H1 (cell line): ENCODE data around the gene RAB36. TPM values are rescaled to one million over a fixed set of nuclear protein-coding genes. Genes with fewer than 3 reads are reported as not detected.

ENCODE experiments used
- CTCF ChIA-PET: fragments of 300-600 bp; sonication (Branson Sonifier 250); formaldehyde crosslinking; loops from one replicate; lab custom pipeline; 2021; ENCODE audit not compliant: partially characterized antibody; lab: Charles Lee
- POLR2A ChIA-PET: fragments of 300-600 bp; sonication (Branson Sonifier 250); formaldehyde crosslinking; loops from one replicate; lab custom pipeline; 2021; ENCODE audit warnings: inconsistent platforms; ENCODE audit not compliant: partially characterized antibody; lab: Charles Lee
- DNase-seq, 2 experiments: peaks; one replicate each; pipeline versions ENCODE4 v3.0.0 to v3.0.0-alpha.2; 2010 to 2022; ENCODE audit warnings: low spot score in 2 of 2, low read depth in 1 of 2, mixed read lengths in 1 of 2
- FAIRE-seq: peaks from 2 replicates; lab custom pipeline; 2011; peaks lifted over from hg19 to GRCh38; lab: Jason Lieb, UNC
- H2AFZ ChIP-seq: 2 replicates; pipeline ENCODE4 v1.8.1; 2012; ENCODE audit warnings: low read length, inconsistent platforms
- H2AK5ac ChIP-seq: 2 replicates; pipeline ENCODE4 v1.6.1; 2013; ENCODE audit warnings: low read depth, low read length
- H2BK120ac ChIP-seq: replicated peaks from 2 replicates; pipeline ENCODE3; 2013; ENCODE audit warnings: low read depth, low read length, inconsistent platforms
- H2BK12ac ChIP-seq: 2 replicates; pipeline ENCODE4 v1.6.1; 2013; ENCODE audit warnings: low read depth, low read length
- H2BK15ac ChIP-seq: 2 replicates; pipeline ENCODE4 v1.6.1; 2013; ENCODE audit warnings: low read length
- H2BK20ac ChIP-seq: 2 replicates; pipeline ENCODE4 v1.6.1; 2013; ENCODE audit warnings: low read length
- H2BK5ac ChIP-seq: 2 replicates; pipeline ENCODE4 v1.6.1; 2013; ENCODE audit warnings: low read depth, low read length
- H3K14ac ChIP-seq: 2 replicates; pipeline ENCODE4 v1.6.1; 2013; ENCODE audit warnings: inconsistent platforms; ENCODE audit not compliant: insufficient read length
- H3K18ac ChIP-seq: 2 replicates; pipeline ENCODE4 v1.6.1; 2013; ENCODE audit warnings: low read length; ENCODE audit errors: extremely low read depth
- H3K23ac ChIP-seq: 2 replicates; pipeline ENCODE4 v1.6.1; 2013; ENCODE audit warnings: inconsistent platforms; ENCODE audit not compliant: insufficient read length
- H3K23me2 ChIP-seq: 2 replicates; pipeline ENCODE4 v1.6.1; 2013; ENCODE audit warnings: low read depth, low read length
- H3K27ac ChIP-seq: 2 replicates; pipeline ENCODE4 v1.6.1; 2011; ENCODE audit warnings: low read depth, low read length, inconsistent platforms
- H3K27me3 ChIP-seq, 4 experiments: replicated peaks in 1 of 4; 1 replicate in 1 of 4; 2 replicates in 3 of 4; pipeline versions ENCODE4 v1.6.1 to v1.8.1; 2011 to 2013; ENCODE audit warnings: low read length in 3 of 4, mild to moderate bottlenecking in 3 of 4, inconsistent platforms in 2 of 4, mixed read lengths in 2 of 4, moderate library complexity in 1 of 4; ENCODE audit not compliant: control insufficient read depth in 3 of 4, insufficient read depth in 3 of 4; ENCODE audit errors: extremely low read depth in 1 of 4
- H3K36me3 ChIP-seq, 4 experiments: 2 replicates each; pipeline versions ENCODE4 v1.6.1 to v1.8.1; 2011 to 2013; ENCODE audit warnings: mild to moderate bottlenecking in 4 of 4, low read length in 3 of 4, moderate library complexity in 2 of 4, control low read depth in 1 of 4, inconsistent platforms in 1 of 4; ENCODE audit not compliant: insufficient read depth in 4 of 4, control insufficient read depth in 2 of 4
- H3K4ac ChIP-seq: replicated peaks from 2 replicates; pipeline ENCODE3; 2013; ENCODE audit warnings: low read length, low read depth, mixed read lengths, inconsistent platforms; ENCODE audit not compliant: insufficient read length
- H3K4me1 ChIP-seq, 4 experiments: replicated peaks in 1 of 4; 1 replicate in 1 of 4; 2 replicates in 3 of 4; pipeline versions ENCODE4 v1.6.1 to v1.8.1; 2011 to 2013; ENCODE audit warnings: low read length in 3 of 4, inconsistent platforms in 2 of 4, mixed read lengths in 1 of 4; ENCODE audit not compliant: insufficient read depth in 4 of 4, control insufficient read depth in 3 of 4
- H3K4me2 ChIP-seq, 2 experiments: 2 replicates each; pipeline versions ENCODE4 v1.6.1 to v1.8.1; 2011 to 2013; ENCODE audit warnings: low read depth in 2 of 2, low read length in 2 of 2, control low read depth in 1 of 2, inconsistent platforms in 1 of 2, mild to moderate bottlenecking in 1 of 2; ENCODE audit not compliant: insufficient read depth in 1 of 2
- H3K4me3 ChIP-seq, 4 experiments: fragments of 200-600, 300-600 bp in 1 of 4; sonication (generic), shearing (Covaris generic), sonication (Bioruptor Twin) in 1 of 4; 2 replicates each; pipeline versions ENCODE4 v1.5.1 to v1.8.1; 2011 to 2016; ENCODE audit warnings: low read length in 4 of 4, low read depth in 3 of 4, control low read depth in 2 of 4, inconsistent platforms in 2 of 4, mild to moderate bottlenecking in 2 of 4, mixed read lengths in 1 of 4, moderate library complexity in 1 of 4; ENCODE audit not compliant: insufficient read depth in 2 of 4; ENCODE audit errors: extremely low read depth in 1 of 4
- H3K56ac ChIP-seq: replicated peaks from 2 replicates; pipeline ENCODE3; 2013; ENCODE audit warnings: low read depth, mild to moderate bottlenecking, mixed read lengths, low read length, inconsistent platforms; ENCODE audit not compliant: insufficient read length
- H3K79me1 ChIP-seq: 2 replicates; pipeline ENCODE4 v1.6.1; 2013; ENCODE audit warnings: low read depth, low read length, control low read depth
- H3K79me2 ChIP-seq, 2 experiments: 2 replicates each; pipeline versions ENCODE4 v1.6.1 to v1.8.1; 2012 to 2013; ENCODE audit warnings: low read length in 2 of 2, mild to moderate bottlenecking in 2 of 2, inconsistent platforms in 1 of 2; ENCODE audit not compliant: insufficient read depth in 2 of 2, control insufficient read depth in 1 of 2
- H3K9ac ChIP-seq, 4 experiments: replicated peaks in 1 of 4; 1 replicate in 1 of 4; 2 replicates in 3 of 4; pipeline versions ENCODE4 v1.6.1 to v1.8.1; 2011 to 2013; ENCODE audit warnings: low read depth in 3 of 4, low read length in 3 of 4, control low read depth in 2 of 4, mild to moderate bottlenecking in 2 of 4, moderate library complexity in 2 of 4, inconsistent platforms in 1 of 4; ENCODE audit errors: extremely low read depth in 1 of 4
- H3K9me3 ChIP-seq, 2 experiments: 2 replicates each; pipeline versions ENCODE4 v1.6.1 to v1.8.1; 2012 to 2013; ENCODE audit warnings: mild to moderate bottlenecking in 2 of 2, moderate library complexity in 2 of 2, control low read depth in 1 of 2, inconsistent platforms in 1 of 2, low read depth in 1 of 2, low read length in 1 of 2, mixed read lengths in 1 of 2; ENCODE audit not compliant: insufficient read depth in 2 of 2
- H4K20me1 ChIP-seq, 2 experiments: replicated peaks in 1 of 2; 2 replicates each; pipeline versions ENCODE3 to v1.8.1; 2011 to 2013; ENCODE audit warnings: inconsistent platforms in 2 of 2, low read length in 2 of 2, mild to moderate bottlenecking in 1 of 2; ENCODE audit not compliant: insufficient read depth in 2 of 2, control insufficient read depth in 1 of 2
- H4K5ac ChIP-seq: 2 replicates; pipeline ENCODE4 v1.6.1; 2013; ENCODE audit warnings: low read length, low read depth, mixed read lengths, inconsistent platforms; ENCODE audit not compliant: insufficient read length
- H4K8ac ChIP-seq: 2 replicates; pipeline ENCODE4 v1.8.0; 2013; ENCODE audit warnings: mild to moderate bottlenecking, moderate library complexity, low read length, inconsistent platforms; ENCODE audit not compliant: insufficient read depth; ENCODE audit errors: extremely low read depth
- H4K91ac ChIP-seq: replicated peaks from 2 replicates; pipeline ENCODE3; 2013; ENCODE audit warnings: low read length, mixed read lengths, inconsistent platforms; ENCODE audit not compliant: insufficient read length
- ASH2L ChIP-seq: fragments of 200-600, 300-600 bp; sonication (generic); IDR thresholded peaks from one replicate; pipeline ENCODE4 v1.7.1; 2017; ENCODE audit warnings: low read length
- BRCA1 ChIP-seq: IDR thresholded peaks from 2 replicates; pipeline ENCODE4 v1.6.1; 2012; ENCODE audit warnings: low read depth, low read length, improper control_type of control experiment
- CBX5 ChIP-seq: fragments of 300-800, 300-1000 bp; sonication (generic); IDR thresholded peaks from 2 replicates; pipeline ENCODE4 v1.7.1; 2016; ENCODE audit warnings: antibody characterized with exemption, low read length, low read depth
- EP300 ChIP-seq, 2 experiments: IDR thresholded peaks; 1 replicate in 1 of 2; 2 replicates in 1 of 2; pipeline ENCODE4 v1.6.1; 2011 to 2012; ENCODE audit warnings: low read depth in 2 of 2, low read length in 2 of 2, mild to moderate bottlenecking in 2 of 2, borderline replicate concordance in 1 of 2, inconsistent platforms in 1 of 2, moderate library complexity in 1 of 2
- MAFK ChIP-seq: IDR thresholded peaks from 2 replicates; pipeline ENCODE4 v1.6.1; 2012; ENCODE audit warnings: low read depth, mild to moderate bottlenecking, improper control_type of control experiment, low read length
- PHF8 ChIP-seq: fragments of 200-600 bp; sonication (generic); conservative IDR thresholded peaks from 2 replicates; pipeline ENCODE4 v1.7.1; 2012; ENCODE audit warnings: low read depth, mild to moderate bottlenecking, inconsistent platforms, low read length, moderate library complexity
- RFX5 ChIP-seq: IDR thresholded peaks from 2 replicates; pipeline ENCODE4 v1.6.1; 2011; ENCODE audit warnings: low read depth, low read length, improper control_type of control experiment, borderline replicate concordance
- SP2 ChIP-seq: IDR thresholded peaks from 2 replicates; pipeline ENCODE4 v1.6.1; 2012; ENCODE audit warnings: mild to moderate bottlenecking, low read length, inconsistent platforms
- WGBS, 2 experiments: shearing (Covaris generic) in 1 of 2; methylation state at CpG; one replicate each; pipeline versions ENCODE4 v1.1.6 to v1.1.7; 2013 to 2015; ENCODE audit warnings: low lambda C conversion rate in 2 of 2, mixed read lengths in 2 of 2, inconsistent platforms in 1 of 2, low coverage in 1 of 2, missing lambda C conversion rate in 1 of 2; ENCODE audit not compliant: insufficient replicate concordance in 2 of 2, insufficient coverage in 1 of 2, insufficient read length in 1 of 2; ENCODE audit errors: extremely low coverage in 1 of 2, missing lambda C conversion rate in 1 of 2; 5-methylcytosine and 5-hydroxymethylcytosine counted together
- polyA plus RNA-seq, 7 experiments: library from polyadenylated mRNA; depleted of rRNA in 3 of 7; stranded (reverse) in 5 of 7; unstranded in 2 of 7; fragments of >200 nt in 5 of 7; fragments of 200-250 nt in 2 of 7; gene quantifications; 1 replicate in 5 of 7; 2 replicates in 1 of 7; 4 replicates in 1 of 7; pipeline versions ENCODE4 v1.2.1 to v1.2.3, GENCODE V29; 2011 to 2013; ENCODE audit warnings: missing spikeins in 2 of 7, mixed read lengths in 2 of 7
- total RNA-seq: library from RNA; stranded (reverse); fragmentation: NEBNext Ultra II Directional; extraction: Animal tissue kit (Norgen Biotek cat#: 25700); gene quantifications from 2 replicates; pipeline ENCODE4 v1.2.1, GENCODE V29; 2021
- TF ChIP-seq, protein P1 (sequence below): IDR thresholded peaks from 2 replicates; pipeline ENCODE4 v1.6.1; 2012; ENCODE audit warnings: inconsistent platforms

RAB36 gene
- total and polyA plus RNA-seq, 2 of the 8 experiments (the other 6 are each of a cell fraction or from before 2014, with no cell fraction given) = 1.0 to 1.5 TPM

DNA sequence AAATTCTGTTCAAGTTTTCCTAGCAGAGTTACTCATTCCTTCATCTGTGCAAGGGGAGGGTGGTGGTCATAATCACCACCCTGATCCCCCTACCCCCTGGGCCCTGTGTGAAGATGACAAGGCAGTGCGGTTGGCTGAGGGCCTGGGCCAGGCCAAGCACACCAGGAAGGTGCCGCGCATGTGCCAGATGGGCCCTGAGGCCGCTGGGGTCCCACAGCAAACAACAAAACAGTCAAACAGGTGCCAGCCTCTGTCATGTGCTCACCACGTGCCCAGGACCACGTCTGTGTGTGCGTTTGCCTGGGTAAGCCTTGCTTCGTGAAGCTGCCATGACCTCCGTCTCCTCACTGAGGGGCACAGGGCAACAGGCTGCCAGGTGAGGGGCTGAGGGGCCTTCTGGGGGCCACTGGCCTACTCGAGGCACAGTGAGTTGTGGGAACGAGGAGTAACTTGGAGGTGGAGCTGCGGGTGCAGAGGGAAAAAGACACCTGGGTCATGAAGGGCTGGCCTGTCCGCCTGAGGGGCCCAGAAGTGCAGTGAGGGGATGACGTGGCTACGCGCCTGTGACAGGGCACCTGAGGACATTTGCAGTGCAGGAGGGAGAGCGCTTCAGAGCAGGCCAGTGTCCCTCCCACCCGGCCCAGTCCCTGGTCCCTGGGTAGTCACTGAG, 29.3 kb upstream of the RAB36 start:
- POLR2A ChIA-PET = interaction anchor here (0.5 kb wide), 1 partner anchor 184 kb away, joined by 3 read pairs; no protein-coding TSS in a partner anchor

More for the DNA sequence above, 29.3 kb upstream of the RAB36 start:
- H2BK120ac ChIP-seq = no peak overlapping the region
- TF ChIP-seq, protein P1, sequence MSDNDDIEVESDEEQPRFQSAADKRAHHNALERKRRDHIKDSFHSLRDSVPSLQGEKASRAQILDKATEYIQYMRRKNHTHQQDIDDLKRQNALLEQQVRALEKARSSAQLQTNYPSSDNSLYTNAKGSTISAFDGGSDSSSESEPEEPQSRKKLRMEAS = no peak
- TF ChIP-seq EP300 (IDR thresholded peaks at IDR 0.05; ENCODE audit: borderline replicate concordance in 1 of 2, low read depth in 2 of 2, low read length in 2 of 2) = no peak
- no peak for TF ChIP-seq SP2
- no peak for TF ChIP-seq ASH2L
- TF ChIP-seq MAFK = no peak
- TF ChIP-seq CBX5 = no peak
- no peak for TF ChIP-seq BRCA1
- TF ChIP-seq PHF8 = no peak
- TF ChIP-seq RFX5 = no peak
- no peak overlapping the region for H3K4ac ChIP-seq
- H3K79me1 ChIP-seq = no peaks in the 10 kb centered on the region
- H3K9ac ChIP-seq = no peak overlapping the region
- no peaks in the 10 kb centered on the region for H3K36me3 ChIP-seq
- FAIRE-seq (no peak), DNase-seq (no peak)
- CTCF ChIA-PET = interaction anchor here (0.5 to 24.3 kb wide), 8 partner anchors 8 to 342 kb away, joined by 3 to 384 read pairs (median 3); no protein-coding TSS in a partner anchor
- peaks cover 8 to 17% of the 10 kb centered on the region in 2 experiments for H4K20me1 ChIP-seq
- no peak overlapping the region for H2BK15ac ChIP-seq
- peaks cover 0 to 8% (median 2%) of the 10 kb centered on the region in 4 experiments; a peak in 3 of 7 replicates for H3K27me3 ChIP-seq
- H3K56ac ChIP-seq = no peak overlapping the region
- H4K5ac ChIP-seq = no peak overlapping the region
- no peak overlapping the region for H3K4me3 ChIP-seq
- peak overlapping the region; percentile 73 for H4K91ac ChIP-seq
- H3K23ac ChIP-seq = no peak overlapping the region
- no peak overlapping the region for H2AK5ac ChIP-seq
- H3K4me1 ChIP-seq = peaks cover 0 to 10% (median 4%) of the 10 kb centered on the region in 4 experiments; a peak in 3 of 7 replicates
- no peak overlapping the region for H3K27ac ChIP-seq
- no peak overlapping the region for H2BK20ac ChIP-seq
- H2AFZ ChIP-seq = no peak overlapping the region
- H3K4me2 ChIP-seq = no peak overlapping the region
- no peak overlapping the region for H2BK5ac ChIP-seq
- no peak overlapping the region for H3K14ac ChIP-seq
- no peak overlapping the region for H4K8ac ChIP-seq
- no peak overlapping the region for H3K18ac ChIP-seq
- 91% methylated on average over 10 of the region's 18 CpGs; no CpG with 5 or more reads in 1 of the 2 experiments for WGBS, 2 experiments
- H3K9me3 ChIP-seq = no peaks in the 10 kb centered on the region
- no peaks in the 10 kb centered on the region for H3K23me2 ChIP-seq
- H2BK12ac ChIP-seq = no peak overlapping the region
- H3K79me2 ChIP-seq = no peaks in the 10 kb centered on the region
